Adrenal gland (tissue), 12 donors: Measurements from ENCODE around the gene ARHGAP21. TPM values are rescaled to one million over a fixed set of nuclear protein-coding genes. Genes with fewer than 3 reads are reported as not detected.

Experiments
- DNase-seq, 7 donors: peaks; one replicate each; pipeline ENCODE4 v3.0.0-alpha.2; 2019 to 2020
- H3K27ac ChIP-seq, 5 donors: fragments of 200-600 bp; sonication (generic) in 4 of 5; 1 replicate in 3 of 5; 2 replicates in 2 of 5; pipeline versions ENCODE4 v1.5.1 to v1.8.0; 2016 to 2020; ENCODE audit warnings: mild to moderate bottlenecking in 1 of 5
- H3K27me3 ChIP-seq: fragments of 200-600 bp; 2 replicates; pipeline ENCODE4 v1.8.0; 2021
- H3K36me3 ChIP-seq, 2 donors: fragments of 200-600 bp; replicated peaks in 1 of 2; 1 replicate in 1 of 2; 2 replicates in 1 of 2; pipeline versions ENCODE4 v1.5.1 to v1.8.0; 2018 to 2022
- H3K4me1 ChIP-seq, 2 donors: fragments of 200-600 bp; replicated peaks in 1 of 2; 1 replicate in 1 of 2; 2 replicates in 1 of 2; pipeline versions ENCODE4 v1.5.1 to v1.8.0; 2018 to 2021
- H3K4me3 ChIP-seq, 4 donors: fragments of 200-600 bp; sonication (generic) in 3 of 4; one replicate each; pipeline ENCODE4 v1.5.1; 2016 to 2018
- H3K9me3 ChIP-seq, 3 donors: fragments of 200-600 bp; sonication (generic) in 1 of 3; replicated peaks in 1 of 3; 1 replicate in 2 of 3; 2 replicates in 1 of 3; pipeline versions ENCODE4 v1.5.1 to v1.8.0; 2016 to 2021
- POLR2A ChIP-seq, 2 donors: fragments of 450-650 bp; IDR thresholded peaks; one replicate each; pipeline ENCODE4 v1.6.1; 2017; ENCODE audit warnings: antibody characterized with exemption in 2 of 2, mild to moderate bottlenecking in 2 of 2, moderate library complexity in 1 of 2
- WGBS, 4 donors: extraction: QIAGEN DNeasy Blood & Tissue Kit in 2 of 4; methylation state at CpG; one replicate each; pipeline versions ENCODE4 v1.1.5 to v1.1.7; 2013 to 2017; 5-methylcytosine and 5-hydroxymethylcytosine counted together
- intact Hi-C, 2 donors: fragments of 100-400 bp; cut with DNase I; formaldehyde crosslinking; loops; one replicate each; pipeline versions ENCODE4 v1.14.1 to v1.15.0; 2022 to 2023
- polyA plus RNA-seq, 3 donors: library from polyadenylated mRNA; stranded (reverse); fragments of 200-250 nt in 2 of 3; fragments of 350-450 nt in 1 of 3; fragmentation: Illumina TruSeq in 1 of 3; extraction: RNeasy Lipid Tissue Mini Kit (QIAGEN cat#74804) in 1 of 3; gene quantifications; one replicate each; pipeline ENCODE4 v1.2.3, GENCODE V29; 2013 to 2014
- total RNA-seq, 9 donors: library from RNA; depleted of rRNA in 4 of 9; stranded (reverse); fragments of >200 nt in 4 of 9; fragments of 120-200 nt in 1 of 9; fragmentation: NEBNext Ultra II Directional in 1 of 9; extraction: Animal tissue kit (Norgen Biotek cat#: 25700) in 1 of 9; gene quantifications; one replicate each; pipeline versions ENCODE4 v1.1.0 to v1.2.4, GENCODE V29; 2013 to 2023
- TF ChIP-seq, protein P1 (sequence below), 6 experiments: fragments of 450-650 bp in 4 of 6; fragments of 200-600 bp in 2 of 6; sonication (generic) in 1 of 6; IDR thresholded peaks; 1 replicate in 5 of 6; 2 replicates in 1 of 6; pipeline versions ENCODE4 v1.5.1 to v1.8.0; 2016 to 2021; ENCODE audit warnings: antibody characterized with exemption in 6 of 6, mild to moderate bottlenecking in 2 of 6, moderate library complexity in 1 of 6
- donor health status: healthy with polysubstance abuse.
- donor health status: Bipolar disorder and iron deficiency.
- donor health status: DM: yes; HTN: yes; CAD: no.
- donor health status: DM: no; HTN: no; CAD: no.
- donor health status: DM: no; HTN: no; CAD: no.
- donor health status: DM: yes; HTN: yes; CAD: no.

Gene ARHGAP21
- total and polyA plus RNA-seq, 12 donors: 45.2 to 160 (median 107) TPM

DNA sequence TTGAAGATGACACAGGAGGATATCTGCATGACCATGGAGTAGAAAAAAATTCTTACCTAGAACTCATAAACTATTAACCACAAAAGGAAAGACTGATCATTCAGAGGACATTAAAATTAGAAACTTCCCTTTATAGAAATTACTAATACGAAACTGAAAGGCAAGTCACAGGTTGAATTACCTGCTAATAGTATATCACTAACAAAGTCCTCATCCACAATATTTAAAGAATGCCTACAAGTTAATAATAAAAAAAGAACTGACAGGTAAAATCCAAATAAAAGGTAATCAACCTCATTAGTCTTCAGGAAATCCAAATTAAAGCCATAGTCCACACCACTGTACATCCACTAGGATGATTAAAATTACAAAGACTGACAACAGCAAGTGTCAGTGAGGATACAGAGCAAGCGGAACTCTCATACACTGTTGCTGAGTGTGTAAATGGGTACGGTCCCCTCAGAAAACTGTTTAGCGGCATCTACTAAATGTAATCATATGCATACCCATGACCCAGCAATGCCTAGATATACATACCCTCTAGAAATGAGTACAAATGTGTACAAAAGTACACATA is 71.2 kb downstream of the ARHGAP21 start:
- H3K27ac ChIP-seq: no peak overlapping the region
- H3K4me1 ChIP-seq: peaks cover 0 to 16% of the 10 kb centered on the region in 2 donors
- no peaks in the 10 kb centered on the region for H3K27me3 ChIP-seq
- DNase-seq: no peak
- H3K36me3 ChIP-seq: no peaks in the 10 kb centered on the region
- no peaks in the 10 kb centered on the region for H3K9me3 ChIP-seq
- intact Hi-C loops: no loop called here
- H3K4me3 ChIP-seq: no peak overlapping the region
- 94 to 97% (median 97%) methylated on average over 4 of the region's 4 CpGs for whole genome bisulfite sequencing, 4 donors
- TF ChIP-seq, protein P1, sequence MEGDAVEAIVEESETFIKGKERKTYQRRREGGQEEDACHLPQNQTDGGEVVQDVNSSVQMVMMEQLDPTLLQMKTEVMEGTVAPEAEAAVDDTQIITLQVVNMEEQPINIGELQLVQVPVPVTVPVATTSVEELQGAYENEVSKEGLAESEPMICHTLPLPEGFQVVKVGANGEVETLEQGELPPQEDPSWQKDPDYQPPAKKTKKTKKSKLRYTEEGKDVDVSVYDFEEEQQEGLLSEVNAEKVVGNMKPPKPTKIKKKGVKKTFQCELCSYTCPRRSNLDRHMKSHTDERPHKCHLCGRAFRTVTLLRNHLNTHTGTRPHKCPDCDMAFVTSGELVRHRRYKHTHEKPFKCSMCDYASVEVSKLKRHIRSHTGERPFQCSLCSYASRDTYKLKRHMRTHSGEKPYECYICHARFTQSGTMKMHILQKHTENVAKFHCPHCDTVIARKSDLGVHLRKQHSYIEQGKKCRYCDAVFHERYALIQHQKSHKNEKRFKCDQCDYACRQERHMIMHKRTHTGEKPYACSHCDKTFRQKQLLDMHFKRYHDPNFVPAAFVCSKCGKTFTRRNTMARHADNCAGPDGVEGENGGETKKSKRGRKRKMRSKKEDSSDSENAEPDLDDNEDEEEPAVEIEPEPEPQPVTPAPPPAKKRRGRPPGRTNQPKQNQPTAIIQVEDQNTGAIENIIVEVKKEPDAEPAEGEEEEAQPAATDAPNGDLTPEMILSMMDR (IDR thresholded peaks at IDR 0.05): no peak
- TF ChIP-seq POLR2A (IDR thresholded peaks at IDR 0.05): no peak

DNA sequence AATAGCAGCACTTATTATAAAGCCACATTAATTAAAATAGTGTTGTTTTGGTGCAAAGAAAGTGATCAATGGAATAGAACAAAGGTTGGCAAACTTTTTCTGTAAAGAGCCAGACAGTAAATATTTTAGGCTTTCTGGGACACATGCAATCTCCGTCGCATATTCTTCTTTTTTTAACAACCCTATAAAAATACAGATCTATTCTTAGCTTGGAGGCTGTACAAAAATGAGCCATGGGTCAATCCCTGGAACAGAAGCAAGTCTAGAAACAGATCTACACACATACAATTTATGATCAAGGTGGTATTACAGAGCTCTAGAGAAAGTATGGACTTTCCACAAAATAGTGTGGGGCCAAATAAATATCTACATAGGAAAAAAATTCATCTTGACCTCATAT is 71.8 kb downstream of the ARHGAP21 start:
- intact Hi-C loops: no loop called here
- TF ChIP-seq, protein P1 (IDR thresholded peaks at IDR 0.05): no peak
- no peak for TF ChIP-seq POLR2A (IDR thresholded peaks at IDR 0.05)
- Histone ChIP-seq H3K9me3 (no peaks in the 10 kb centered on the region), H3K27me3 (no peaks in the 10 kb centered on the region), H3K27ac (no peak overlapping the region), H3K4me1 (peaks cover 0 to 16% of the 10 kb centered on the region in 2 donors), H3K4me3 (no peak overlapping the region), H3K36me3 (no peaks in the 10 kb centered on the region)
- DNase-seq: no peak
- WGBS, 4 donors: 29 to 32% (median 30%) methylated on average over 2 of the region's 2 CpGs

DNA sequence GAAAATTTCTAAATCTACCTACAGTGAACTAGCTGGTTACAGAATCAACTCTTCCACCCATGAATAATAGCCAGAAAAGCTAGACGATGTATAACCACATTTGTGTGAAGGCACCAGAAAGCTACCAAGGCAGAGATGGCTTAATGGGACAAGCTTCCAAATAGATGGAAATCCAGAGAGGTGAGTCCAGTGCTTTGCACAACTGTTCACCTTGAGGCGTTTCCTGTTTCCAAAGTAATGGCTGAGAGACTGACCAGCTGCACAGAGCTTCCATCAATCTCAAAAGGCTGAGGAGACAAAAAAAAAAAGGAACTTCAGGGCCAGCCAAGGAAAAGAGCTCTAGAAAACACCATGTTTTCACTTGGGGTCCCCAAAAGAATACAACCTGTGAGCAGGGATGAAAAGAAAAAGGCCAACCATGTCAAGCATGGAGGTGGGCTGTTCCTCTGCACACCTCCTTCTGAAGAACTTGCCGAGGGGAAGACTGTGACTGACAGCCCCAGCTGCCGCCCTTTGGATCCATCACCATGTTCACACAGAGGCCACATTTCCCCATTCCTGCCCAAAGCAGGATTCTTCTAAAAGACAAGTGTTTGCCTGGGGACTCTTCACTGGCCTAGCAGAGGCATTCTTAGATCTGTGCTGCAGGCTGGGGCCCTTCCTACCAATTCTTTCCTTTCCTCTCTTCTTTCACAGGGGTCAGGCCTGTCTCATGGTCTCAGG is 72.9 kb downstream of the ARHGAP21 start:
- H3K4me1 ChIP-seq: peaks cover 0 to 20% of the 10 kb centered on the region in 2 donors
- H3K27me3 ChIP-seq: no peaks in the 10 kb centered on the region
- no peaks in the 10 kb centered on the region for H3K36me3 ChIP-seq
- intact Hi-C loops: no loop called here
- 76 to 88% (median 82%) methylated on average over 4 of the region's 4 CpGs for WGBS, 4 donors
- no peak overlapping the region for H3K4me3 ChIP-seq
- no peaks in the 10 kb centered on the region for H3K9me3 ChIP-seq
- H3K27ac ChIP-seq: no peak overlapping the region
- TF ChIP-seq POLR2A (IDR thresholded peaks at IDR 0.05): no peak
- DNase-seq: no peak

DNA sequence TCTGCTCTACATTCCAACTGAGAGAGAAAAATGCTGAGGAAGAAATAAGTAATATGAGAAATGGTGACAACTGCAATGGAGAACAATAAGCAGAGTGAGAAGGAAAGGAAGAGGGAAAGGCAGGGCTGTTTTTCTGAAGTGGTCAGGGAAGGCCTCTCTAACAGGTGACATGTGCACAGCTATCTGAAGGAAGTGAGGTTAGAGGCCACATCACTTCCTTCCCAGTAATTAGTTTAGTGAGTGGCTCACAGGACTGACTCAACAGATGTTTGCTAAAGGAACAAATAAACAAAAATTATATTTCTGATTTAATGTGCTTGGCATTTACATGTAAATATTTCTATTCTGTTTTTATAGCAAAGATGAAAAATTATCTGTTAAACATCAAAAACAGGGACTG is 77.9 kb downstream of the ARHGAP21 start:
- Histone ChIP-seq H3K4me3 (no peak overlapping the region), H3K4me1 (peaks cover 17 to 37% of the 10 kb centered on the region in 2 donors), H3K9me3 (no peaks in the 10 kb centered on the region), H3K27me3 (no peaks in the 10 kb centered on the region), H3K27ac (no peak overlapping the region), H3K36me3 (no peaks in the 10 kb centered on the region)
- TF ChIP-seq POLR2A (IDR thresholded peaks at IDR 0.05): no peak
- TF ChIP-seq, protein P1 (IDR thresholded peaks at IDR 0.05): no peak
- intact Hi-C loops: loop anchor here in 1 of 2 donors (10.0 kb wide), 1 partner anchor 349 kb away; no protein-coding TSS in a partner anchor
- no peak for DNase-seq
